NT2/D1 (cell line): ENCODE data around the gene ACAN.
A peak's percentile ranks its signal among the peaks of the same experiment; 100 is the strongest.

Experiments used
- DNase-seq: peaks from one replicate; pipeline ENCODE4 v3.0.0-alpha.2; 2011; ENCODE audit warnings: low read depth, low spot score
- H3K27me3 ChIP-seq: 2 replicates; pipeline ENCODE4 v1.6.0; 2011; ENCODE audit warnings: mild to moderate bottlenecking; ENCODE audit not compliant: insufficient read length, insufficient read depth
- H3K36me3 ChIP-seq: 2 replicates; pipeline ENCODE4 v1.6.1; 2011; ENCODE audit warnings: mild to moderate bottlenecking, low read length, mixed read lengths; ENCODE audit not compliant: insufficient read depth, insufficient read length
- H3K4me1 ChIP-seq: 2 replicates; pipeline ENCODE4 v1.5.1; 2011; ENCODE audit not compliant: insufficient read depth, insufficient read length
- H3K4me3 ChIP-seq: 2 replicates; pipeline ENCODE4 v1.5.1; 2011; ENCODE audit warnings: low read depth; ENCODE audit not compliant: insufficient read length
- H3K9ac ChIP-seq: 2 replicates; pipeline ENCODE4 v1.6.0; 2011; ENCODE audit warnings: low read depth; ENCODE audit not compliant: insufficient read length
- H3K9me3 ChIP-seq: 2 replicates; pipeline ENCODE4 v1.5.1; 2011; ENCODE audit warnings: mild to moderate bottlenecking, low read length; ENCODE audit not compliant: insufficient read depth
- SUZ12 ChIP-seq: IDR thresholded peaks from 2 replicates; pipeline ENCODE4 v1.6.1; 2011; ENCODE audit not compliant: insufficient read length, insufficient read depth; ENCODE audit errors: extremely low read depth
- YY1 ChIP-seq: IDR thresholded peaks from 2 replicates; pipeline ENCODE4 v1.6.1; 2011; ENCODE audit not compliant: insufficient read length, insufficient read depth
- ZNF274 ChIP-seq: IDR thresholded peaks from 2 replicates; pipeline ENCODE4 v1.6.1; 2011; ENCODE audit warnings: mild to moderate bottlenecking, low read depth, low read length

Gene ACAN

GRCh38 chr15:88902221-88902835 lies 99.1 kb downstream of the ACAN start:
- Histone ChIP-seq H3K36me3 (peaks cover 73% of the 10 kb centered on the region), H3K27me3 (no peaks in the 10 kb centered on the region), H3K9me3 (no peaks in the 10 kb centered on the region), H3K4me1 (peaks cover 28% of the 10 kb centered on the region), H3K4me3 (no peak overlapping the region), H3K9ac (no peak overlapping the region)
- DNase-seq, result no peak
- TF ChIP-seq ZNF274, result no peak
- no peak for TF ChIP-seq YY1
- no peak for TF ChIP-seq SUZ12

- no peak for DNase-seq
- Histone ChIP-seq H3K4me1 (peaks cover 24% of the 10 kb centered on the region), H3K27me3 (no peaks in the 10 kb centered on the region), H3K9ac (no peak overlapping the region), H3K4me3 (no peak overlapping the region), H3K36me3 (peaks cover 79% of the 10 kb centered on the region), H3K9me3 (no peaks in the 10 kb centered on the region)
- TF ChIP-seq YY1 (no peak), SUZ12 (no peak), ZNF274 (no peak)
Measured at GRCh38 chr15:88902846-88903245, 99.6 kb downstream of the ACAN start.

GRCh38 chr15:88904257-88904623 lies 101.0 kb downstream of the ACAN start:
- no peak overlapping the region for H3K4me3 ChIP-seq

GRCh38 chr15:88904624-88905327 lies 101.5 kb downstream of the ACAN start:
- TF ChIP-seq YY1 (no peak), SUZ12 (no peak), ZNF274 (no peak)
- H3K4me1 ChIP-seq, result peaks cover 11% of the 10 kb centered on the region
- no peak overlapping the region for H3K4me3 ChIP-seq
- DNase-seq, result peak; percentile 81
- H3K27me3 ChIP-seq, result no peaks in the 10 kb centered on the region
- peak overlapping the region; percentile 46 for H3K9ac ChIP-seq
- no peaks in the 10 kb centered on the region for H3K9me3 ChIP-seq
- peaks cover 87% of the 10 kb centered on the region for H3K36me3 ChIP-seq

More at GRCh38 chr15:88904257-88904623, 101.0 kb downstream of the ACAN start:
- Histone ChIP-seq H3K4me1 (peaks cover 15% of the 10 kb centered on the region), H3K27me3 (no peaks in the 10 kb centered on the region), H3K9ac (peak overlapping the region; percentile 39), H3K36me3 (peaks cover 87% of the 10 kb centered on the region), H3K9me3 (no peaks in the 10 kb centered on the region)
- no peak for DNase-seq
- TF ChIP-seq ZNF274 (no peak), YY1 (no peak), SUZ12 (no peak)

GRCh38 chr15:88905576-88905975 lies 102.3 kb downstream of the ACAN start:
- TF ChIP-seq YY1 (no peak), SUZ12 (no peak), ZNF274 (no peak)
- no peak overlapping the region for H3K9ac ChIP-seq
- H3K4me1 ChIP-seq, result peaks cover 19% of the 10 kb centered on the region
- no peak for DNase-seq
- no peaks in the 10 kb centered on the region for H3K9me3 ChIP-seq
- H3K4me3 ChIP-seq, result no peak overlapping the region
- H3K27me3 ChIP-seq, result no peaks in the 10 kb centered on the region
- peaks cover 90% of the 10 kb centered on the region for H3K36me3 ChIP-seq

GRCh38 chr15:88906130-88906529 lies 102.9 kb downstream of the ACAN start:
- H3K4me1 ChIP-seq, result peaks cover 23% of the 10 kb centered on the region
- H3K27me3 ChIP-seq, result no peaks in the 10 kb centered on the region

GRCh38 chr15:88906551-88906950 lies 103.3 kb downstream of the ACAN start:
- peaks cover 23% of the 10 kb centered on the region for H3K4me1 ChIP-seq
- peaks cover 88% of the 10 kb centered on the region for H3K36me3 ChIP-seq
- no peak overlapping the region for H3K4me3 ChIP-seq
- H3K9me3 ChIP-seq, result no peaks in the 10 kb centered on the region
- DNase-seq, result no peak
- no peaks in the 10 kb centered on the region for H3K27me3 ChIP-seq
- no peak for TF ChIP-seq ZNF274
- TF ChIP-seq SUZ12, result no peak
- TF ChIP-seq YY1, result no peak
- H3K9ac ChIP-seq, result no peak overlapping the region

More at GRCh38 chr15:88906130-88906529, 102.9 kb downstream of the ACAN start:
- H3K9ac ChIP-seq, result no peak overlapping the region
- TF ChIP-seq YY1 (no peak), ZNF274 (no peak), SUZ12 (no peak)
- H3K36me3 ChIP-seq, result peaks cover 93% of the 10 kb centered on the region
- no peak overlapping the region for H3K4me3 ChIP-seq
- no peak for DNase-seq
- H3K9me3 ChIP-seq, result no peaks in the 10 kb centered on the region
